AG04450 (cell line): Measurements from ENCODE around the gene KNDC1. TPM values are rescaled to one million over a fixed set of nuclear protein-coding genes. Genes with fewer than 3 reads are reported as not detected.
"Not testable (repeated sequence)": the region's sequence is repeated elsewhere in the genome, so short reads cannot be mapped to it uniquely, and the experiment has no call there.

Source experiments
- CTCF ChIA-PET: fragments of 300-600, 350-600 bp; formaldehyde crosslinking; extraction: SDS; loops from one replicate; lab custom pipeline; 2022; ENCODE audit warnings: antibody characterized with exemption, inconsistent platforms; lab: Charles Lee
- POLR2A ChIA-PET: fragments of 350-600 bp; formaldehyde crosslinking; extraction: SDS; loops from one replicate; lab custom pipeline; 2021; ENCODE audit warnings: antibody characterized with exemption, inconsistent platforms; lab: Yijun Ruan, JAX
- DNase-seq: peaks from one replicate; pipeline ENCODE4 v3.0.0-alpha.2; 2011; ENCODE audit warnings: low read depth, low spot score
- H3K27ac ChIP-seq: one replicate; pipeline ENCODE4 v1.5.1; 2012; ENCODE audit warnings: low read depth, low read length, control low read depth
- H3K27me3 ChIP-seq: one replicate; pipeline ENCODE4 v1.6.0; 2012; ENCODE audit warnings: low read length; ENCODE audit not compliant: control insufficient read depth, insufficient read depth
- H3K4me3 ChIP-seq: 2 replicates; pipeline ENCODE4 v1.5.1; 2011; ENCODE audit warnings: mild to moderate bottlenecking, low read depth, low read length, control low read depth
- H3K9me3 ChIP-seq: 2 replicates; pipeline ENCODE4 v1.5.1; 2012; ENCODE audit warnings: low read length; ENCODE audit not compliant: control insufficient read depth, insufficient read depth
- CTCF ChIP-seq: IDR thresholded peaks from 2 replicates; pipeline ENCODE4 v1.5.1; 2011; ENCODE audit warnings: low read depth, low read length, control low read depth, inconsistent platforms
- polyA plus RNA-seq: library from polyadenylated mRNA; depleted of rRNA; stranded (reverse); fragments of >200 nt; gene quantifications from 2 replicates; pipeline ENCODE4 v1.2.3, GENCODE V29; 2011

Gene KNDC1
- polyA plus RNA-seq, 1 experiment, result 0.46 TPM

- no peaks in the 10 kb centered on the region for H3K27me3 ChIP-seq
- no peak for TF ChIP-seq CTCF
- peaks cover 49% of the 10 kb centered on the region for H3K9me3 ChIP-seq
- H3K4me3 ChIP-seq, result no peak overlapping the region
- ChIA-PET POLR2A (no interaction called here), CTCF (no interaction called here)
- DNase-seq, result no peak
- H3K27ac ChIP-seq, result no peak overlapping the region
These were observed 14.8 kb downstream of the KNDC1 start for GRCh38 chr10:133174689-133175263.

DNA sequence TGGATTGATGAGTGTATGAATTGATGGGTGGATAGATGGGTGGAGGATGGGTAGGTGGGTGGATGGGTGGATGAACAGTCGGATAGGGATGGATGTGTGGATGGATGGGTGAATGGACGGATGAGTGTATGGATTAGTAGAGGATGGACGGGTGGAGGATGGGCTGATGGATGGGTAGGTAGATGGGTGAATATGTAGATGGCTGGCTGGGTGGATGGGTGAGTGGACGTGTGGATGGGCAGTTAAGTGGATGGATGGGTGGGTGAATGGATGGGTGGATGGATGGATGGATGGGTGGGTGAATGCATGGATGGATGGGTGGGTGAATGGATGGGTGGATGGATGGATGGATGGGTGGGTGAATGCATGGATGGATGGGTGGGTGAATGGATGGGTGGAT lies 15.6 kb downstream of the KNDC1 start:
- POLR2A ChIA-PET, CTCF ChIA-PET, H3K4me3 ChIP-seq, H3K27ac ChIP-seq, DNase-seq, H3K27me3 ChIP-seq: not testable (repeated sequence)
- H3K9me3 ChIP-seq, result peaks cover 52% of the 10 kb centered on the region

DNA sequence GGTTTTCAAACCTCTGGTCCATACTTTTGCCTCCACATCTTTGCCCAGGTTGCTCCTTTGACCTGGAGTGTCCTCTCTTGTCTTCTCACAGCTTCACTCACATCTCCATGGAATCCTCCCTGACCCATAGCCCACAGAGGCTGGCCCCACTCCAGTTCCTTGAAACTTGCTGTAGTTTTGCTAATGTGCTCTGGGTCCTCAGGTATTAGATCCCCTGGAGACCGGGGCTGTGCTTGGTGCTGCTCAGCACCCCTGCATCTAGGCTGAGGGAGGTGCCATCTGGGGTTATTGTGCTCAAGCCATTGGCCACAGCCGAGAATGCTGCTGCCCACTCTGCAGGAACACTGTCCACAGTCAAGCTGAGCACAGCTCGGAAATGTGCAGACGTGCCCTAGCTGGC lies 16.5 kb downstream of the KNDC1 start:
- H3K27me3 ChIP-seq, result no peaks in the 10 kb centered on the region
- ChIA-PET CTCF (no interaction called here), POLR2A (no interaction called here)
- no peak overlapping the region for H3K27ac ChIP-seq
- peaks cover 61% of the 10 kb centered on the region for H3K9me3 ChIP-seq
- TF ChIP-seq CTCF, result no peak
- H3K4me3 ChIP-seq, result no peak overlapping the region
- DNase-seq, result no peak

DNA sequence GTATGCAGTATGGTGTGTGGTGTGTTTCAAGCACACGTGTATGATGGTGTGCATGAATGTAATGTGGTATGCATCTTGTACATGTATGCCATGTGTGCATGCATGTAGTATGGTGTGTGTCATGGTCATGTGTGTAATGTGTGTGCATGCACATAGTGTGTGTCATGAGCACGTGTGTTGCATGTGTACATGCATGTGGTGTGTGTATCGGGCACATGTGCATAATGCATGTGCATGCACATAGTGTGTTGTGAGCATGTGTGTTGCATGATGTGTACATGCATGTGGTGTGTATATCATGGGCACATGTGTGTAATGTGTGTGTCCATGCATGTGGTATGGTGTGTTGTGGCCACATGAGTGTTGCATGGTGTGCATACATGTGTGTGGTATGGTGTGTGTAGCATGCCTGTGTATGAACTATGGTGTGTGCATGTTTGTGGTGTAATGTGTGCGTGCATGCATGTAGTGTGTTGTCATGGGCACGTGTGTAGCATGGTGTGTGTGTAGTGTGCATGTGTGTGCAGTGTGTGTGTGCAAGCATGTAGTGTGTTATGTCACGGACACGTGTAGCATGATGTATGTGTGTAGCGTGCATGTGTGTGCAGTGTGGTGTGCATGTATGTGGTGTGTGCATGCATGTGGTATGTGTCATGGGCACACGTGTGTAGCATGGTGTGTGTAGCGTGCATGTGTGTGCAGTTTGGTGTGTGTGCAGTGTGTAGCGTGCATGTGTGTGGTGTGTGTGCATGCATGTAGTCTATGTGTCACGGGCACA lies 17.6 kb downstream of the KNDC1 start:
- CTCF ChIA-PET, result no interaction called here
- Histone ChIP-seq H3K27ac (no peak overlapping the region), H3K27me3 (no peaks in the 10 kb centered on the region), H3K4me3 (no peak overlapping the region), H3K9me3 (peaks cover 71% of the 10 kb centered on the region)
- no peak for DNase-seq
- TF ChIP-seq CTCF, result no peak
- POLR2A ChIA-PET, result no interaction called here

DNA sequence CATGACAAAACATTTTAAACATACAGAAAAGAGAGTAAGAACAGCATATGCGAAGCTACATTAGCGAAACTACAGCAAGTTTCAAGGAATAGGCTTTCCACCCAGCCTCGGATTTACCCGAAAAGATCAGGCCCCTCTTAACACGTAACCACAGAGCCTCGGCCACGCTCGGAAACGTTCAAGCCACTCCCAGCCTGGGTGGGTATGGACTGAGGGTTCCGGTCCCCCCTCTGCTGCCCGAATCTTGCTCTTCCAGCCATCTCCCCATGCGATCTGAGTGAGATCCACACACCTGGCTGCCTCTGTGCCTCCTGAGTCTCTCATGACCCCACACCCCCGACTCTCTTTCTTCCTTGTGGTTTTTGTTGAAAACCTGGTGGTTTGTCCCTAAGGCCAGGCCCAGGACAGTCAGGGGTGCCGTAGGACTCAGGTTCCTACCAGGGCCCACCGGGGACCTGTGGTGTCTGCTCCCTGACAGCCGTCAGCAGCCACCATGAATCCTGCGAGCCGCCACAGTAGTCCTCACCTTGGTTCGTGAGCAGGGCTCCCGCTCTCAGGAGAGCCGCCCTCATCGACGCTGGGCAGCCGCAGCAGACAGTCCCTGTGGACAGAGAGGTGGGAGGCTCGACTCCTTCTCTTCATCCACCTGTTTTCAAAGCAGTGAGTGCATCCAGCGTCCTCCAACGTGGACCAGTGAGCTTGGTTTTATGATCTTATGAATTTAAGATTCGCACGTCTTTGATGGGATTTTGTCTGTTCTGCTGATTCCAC lies 18.5 kb downstream of the KNDC1 start:
- Histone ChIP-seq H3K4me3 (no peak overlapping the region), H3K27me3 (no peaks in the 10 kb centered on the region), H3K9me3 (peaks cover 79% of the 10 kb centered on the region), H3K27ac (no peak overlapping the region)
- ChIA-PET POLR2A (no interaction called here), CTCF (no interaction called here)
- TF ChIP-seq CTCF, result no peak
- DNase-seq, result no peak
